Sigmoid colon (tissue), 4 donors: ENCODE measurements around the gene ERICH6.

Source experiments
- POLR2A ChIP-seq, 2 donors: fragments of 450-650 bp; IDR thresholded peaks; one replicate each; pipeline ENCODE4 v1.6.1; 2016; ENCODE audit warnings: antibody characterized with exemption in 2 of 2, mild to moderate bottlenecking in 2 of 2, moderate library complexity in 2 of 2
- POLR2AphosphoS5 ChIP-seq, 4 donors: sonication (generic); formaldehyde crosslinking; IDR thresholded peaks; one replicate each; pipeline ENCODE4 v1.6.1; 2017; ENCODE audit warnings: antibody characterized with exemption in 4 of 4
- TF ChIP-seq, protein P1 (sequence below), 4 experiments: fragments of 450-650 bp in 3 of 4; fragments of 200-600 bp in 1 of 4; IDR thresholded peaks; one replicate each; pipeline ENCODE4 v1.5.1; 2016 to 2019; ENCODE audit warnings: antibody characterized with exemption in 4 of 4, mild to moderate bottlenecking in 3 of 4, moderate library complexity in 2 of 4

DNA sequence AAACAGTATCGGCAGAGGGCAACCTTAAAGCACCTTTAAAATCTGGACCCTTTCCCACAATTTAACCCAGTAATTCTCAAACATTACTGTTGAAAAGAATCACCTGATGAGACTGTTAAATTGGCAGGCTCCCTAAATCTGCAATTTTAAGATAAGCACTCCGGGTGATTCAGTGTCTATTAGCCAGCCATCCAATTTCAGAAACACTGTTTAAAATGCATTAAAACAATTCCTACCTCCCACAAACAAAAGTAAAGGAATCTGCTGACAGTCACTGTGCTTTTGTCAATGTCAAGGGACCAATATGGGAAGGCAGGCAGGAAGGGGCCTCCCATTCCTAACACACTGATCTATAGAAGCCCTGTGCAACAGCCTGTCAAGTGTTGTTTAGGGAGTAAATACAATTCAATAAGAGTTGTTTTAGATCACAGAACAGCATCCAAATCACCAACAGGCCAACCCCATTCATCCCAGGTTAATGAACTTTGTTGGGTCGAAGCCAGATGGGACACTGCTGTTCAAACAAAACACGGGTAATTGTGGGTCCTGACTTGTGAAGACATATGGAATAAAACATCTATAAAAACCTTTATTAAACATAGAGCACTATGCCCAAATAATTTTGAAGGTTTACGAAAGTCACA is 37.9 kb upstream of the ERICH6 start:
- TF ChIP-seq, protein P1, sequence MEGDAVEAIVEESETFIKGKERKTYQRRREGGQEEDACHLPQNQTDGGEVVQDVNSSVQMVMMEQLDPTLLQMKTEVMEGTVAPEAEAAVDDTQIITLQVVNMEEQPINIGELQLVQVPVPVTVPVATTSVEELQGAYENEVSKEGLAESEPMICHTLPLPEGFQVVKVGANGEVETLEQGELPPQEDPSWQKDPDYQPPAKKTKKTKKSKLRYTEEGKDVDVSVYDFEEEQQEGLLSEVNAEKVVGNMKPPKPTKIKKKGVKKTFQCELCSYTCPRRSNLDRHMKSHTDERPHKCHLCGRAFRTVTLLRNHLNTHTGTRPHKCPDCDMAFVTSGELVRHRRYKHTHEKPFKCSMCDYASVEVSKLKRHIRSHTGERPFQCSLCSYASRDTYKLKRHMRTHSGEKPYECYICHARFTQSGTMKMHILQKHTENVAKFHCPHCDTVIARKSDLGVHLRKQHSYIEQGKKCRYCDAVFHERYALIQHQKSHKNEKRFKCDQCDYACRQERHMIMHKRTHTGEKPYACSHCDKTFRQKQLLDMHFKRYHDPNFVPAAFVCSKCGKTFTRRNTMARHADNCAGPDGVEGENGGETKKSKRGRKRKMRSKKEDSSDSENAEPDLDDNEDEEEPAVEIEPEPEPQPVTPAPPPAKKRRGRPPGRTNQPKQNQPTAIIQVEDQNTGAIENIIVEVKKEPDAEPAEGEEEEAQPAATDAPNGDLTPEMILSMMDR (IDR thresholded peaks at IDR 0.05): no peak
- TF ChIP-seq POLR2AphosphoS5 (IDR thresholded peaks at IDR 0.05): no peak
- TF ChIP-seq POLR2A (IDR thresholded peaks at IDR 0.05): no peak
